Aorta (tissue), 5 donors: ENCODE measurements around the gene MED25. TPM values are rescaled to one million over a fixed set of nuclear protein-coding genes. Genes with fewer than 3 reads are reported as not detected.

Experiments
- ATAC-seq: fragments of 200-7000 bp; cut with Tn5 transposase; one replicate; pipeline ENCODE4 v1.9.1; 2022; ENCODE audit warnings: moderate library complexity; ENCODE audit not compliant: low FRiP score
- DNase-seq, 2 donors: peaks; one replicate each; pipeline ENCODE4 v3.0.0-alpha.2; 2020
- H3K27ac ChIP-seq, 2 donors: one replicate each; pipeline ENCODE4 v1.5.1; 2013; ENCODE audit warnings: low read length in 2 of 2, mild to moderate bottlenecking in 2 of 2, moderate library complexity in 2 of 2, control low read depth in 1 of 2, inconsistent platforms in 1 of 2, low read depth in 1 of 2
- H3K27me3 ChIP-seq, 2 donors: one replicate each; pipeline ENCODE4 v1.6.1; 2013; ENCODE audit warnings: control low read depth in 1 of 2, low read length in 1 of 2, mild to moderate bottlenecking in 1 of 2, moderate library complexity in 1 of 2; ENCODE audit not compliant: insufficient read depth in 2 of 2, control insufficient read depth in 1 of 2
- H3K36me3 ChIP-seq, 2 donors: one replicate each; pipeline ENCODE4 v1.6.1; 2013; ENCODE audit warnings: control low read depth in 1 of 2, low read length in 1 of 2, mild to moderate bottlenecking in 1 of 2; ENCODE audit not compliant: insufficient read depth in 2 of 2, control insufficient read depth in 1 of 2
- H3K4me1 ChIP-seq, 2 donors: one replicate each; pipeline ENCODE4 v1.6.1; 2013; ENCODE audit warnings: low read length in 2 of 2, control low read depth in 1 of 2, mild to moderate bottlenecking in 1 of 2, moderate library complexity in 1 of 2; ENCODE audit not compliant: insufficient read depth in 2 of 2, control insufficient read depth in 1 of 2
- H3K4me3 ChIP-seq, 2 donors: one replicate each; pipeline ENCODE4 v1.5.1; 2013; ENCODE audit warnings: low read length in 2 of 2, control low read depth in 1 of 2, mild to moderate bottlenecking in 1 of 2
- H3K9me3 ChIP-seq: one replicate; pipeline ENCODE4 v1.6.1; 2013; ENCODE audit warnings: mild to moderate bottlenecking, low read length; ENCODE audit not compliant: control insufficient read depth
- WGBS, 2 donors: extraction: QIAGEN DNeasy Blood & Tissue Kit; methylation state at CpG; one replicate each; pipeline ENCODE4 v1.1.7; 2013; 5-methylcytosine and 5-hydroxymethylcytosine counted together
- intact Hi-C, 2 donors: fragments of 100-400 bp; cut with DNase I; formaldehyde crosslinking; loops; one replicate each; pipeline versions ENCODE4 v1.14.2 to v1.15.0; 2022
- polyA plus RNA-seq, 2 donors: library from polyadenylated mRNA; stranded (reverse); fragments of 200-250 nt; gene quantifications; one replicate each; pipeline ENCODE4 v1.2.3, GENCODE V29; 2013
- total RNA-seq, 2 donors: library from RNA; stranded (reverse); fragmentation: NEBNext Ultra II Directional; extraction: Animal tissue kit (Norgen Biotek cat#: 25700); gene quantifications; one replicate each; pipeline ENCODE4 v1.2.1, GENCODE V29; 2021
- donor health status: healthy with polysubstance abuse.
- donor health status: Bipolar disorder and iron deficiency.
- donor health status: DM: no; HTN: no; CAD: no.
- donor health status: DM: no; HTN: no; CAD: no.
- donor health status: DM: yes; HTN: yes; CAD: no.

Gene MED25
- total and polyA plus RNA-seq, 4 donors = 18.3 to 52.8 (median 33.7) TPM

DNA sequence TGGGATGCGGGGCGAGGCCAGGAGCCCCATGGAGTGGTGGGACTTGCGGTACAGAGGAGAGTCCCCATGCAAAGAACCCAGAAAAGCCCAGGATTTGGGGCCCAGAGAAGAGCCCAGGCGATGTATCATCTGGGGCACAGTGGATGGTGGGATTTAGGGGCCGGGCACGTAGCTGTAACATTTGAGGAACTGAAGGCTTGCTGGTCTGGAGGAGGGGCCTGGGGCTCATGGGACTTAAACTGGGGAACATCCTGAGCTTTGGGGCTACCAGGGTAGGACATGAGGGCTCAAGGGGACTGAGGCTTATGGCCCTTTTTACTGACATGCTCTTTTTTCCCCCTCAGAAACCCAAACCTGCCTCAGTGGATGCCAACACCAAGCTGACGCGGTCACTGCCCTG lies 13.5 kb downstream of the MED25 start:
- intact Hi-C loops = no loop called here
- ATAC-seq (no peak), DNase-seq (no peak)
- H3K27ac ChIP-seq = no peak overlapping the region
- H3K36me3 ChIP-seq = no peaks in the 10 kb centered on the region
- H3K9me3 ChIP-seq = no peaks in the 10 kb centered on the region
- no peaks in the 10 kb centered on the region for H3K4me1 ChIP-seq
- no peak overlapping the region for H3K4me3 ChIP-seq
- 96 to 97% methylated on average over 8 of the region's 8 CpGs for WGBS, 2 donors
- no peaks in the 10 kb centered on the region for H3K27me3 ChIP-seq

DNA sequence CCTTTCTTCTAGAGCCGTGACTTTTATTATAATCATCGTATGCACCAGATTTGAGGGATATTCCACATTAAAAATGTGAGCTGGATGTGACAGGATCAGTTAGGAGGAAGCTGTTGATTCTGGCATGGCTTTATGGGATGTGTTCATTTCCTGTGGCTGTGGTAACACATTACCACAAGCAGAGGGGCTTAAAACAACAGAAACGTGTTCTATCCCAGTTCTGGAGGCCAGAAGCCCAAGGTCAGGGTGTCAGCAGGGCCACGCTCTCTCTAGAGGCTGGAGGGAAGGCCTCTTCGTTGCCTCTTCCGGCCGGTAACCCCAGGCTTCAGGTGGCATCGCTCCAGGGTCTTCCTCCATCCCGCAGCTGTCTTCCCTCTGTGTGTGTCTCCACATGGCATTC lies 14.5 kb downstream of the MED25 start:
- ATAC-seq (no peak), DNase-seq (no peak)
- no peaks in the 10 kb centered on the region for H3K9me3 ChIP-seq
- H3K4me1 ChIP-seq = no peaks in the 10 kb centered on the region
- no peak overlapping the region for H3K4me3 ChIP-seq
- H3K36me3 ChIP-seq = no peaks in the 10 kb centered on the region
- H3K27ac ChIP-seq = no peak overlapping the region
- intact Hi-C loops = no loop called here
- WGBS, 2 donors = 67 to 73% methylated on average over 9 of the region's 9 CpGs
- H3K27me3 ChIP-seq = no peaks in the 10 kb centered on the region

DNA sequence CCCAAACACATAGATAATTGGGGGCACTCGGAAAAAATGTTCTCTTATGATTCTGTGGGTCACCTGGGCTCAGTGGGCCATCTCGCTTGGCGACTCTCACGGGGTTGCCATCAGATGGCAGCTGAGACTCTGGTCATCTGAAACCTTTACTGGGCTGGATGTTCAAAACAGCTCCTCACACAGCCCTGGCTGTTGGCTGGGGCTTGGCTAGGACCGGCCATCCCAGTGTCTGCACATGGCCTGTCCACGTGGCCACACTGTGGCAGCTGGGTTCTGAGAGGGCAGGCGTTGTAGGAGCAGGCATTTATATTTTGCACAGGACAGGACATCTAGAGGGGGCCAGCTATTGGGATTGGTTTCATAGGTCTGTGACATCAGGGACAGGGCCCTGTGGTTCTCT lies 15.5 kb downstream of the MED25 start:
- WGBS, 2 donors = 88 to 90% methylated on average over 7 of the region's 7 CpGs
- intact Hi-C loops = no loop called here
- no peaks in the 10 kb centered on the region for H3K27me3 ChIP-seq
- no peak overlapping the region for H3K27ac ChIP-seq
- DNase-seq (no peak), ATAC-seq (no peak)
- no peaks in the 10 kb centered on the region for H3K4me1 ChIP-seq
- H3K4me3 ChIP-seq = no peak overlapping the region
- H3K36me3 ChIP-seq = no peaks in the 10 kb centered on the region
- H3K9me3 ChIP-seq = no peaks in the 10 kb centered on the region

DNA sequence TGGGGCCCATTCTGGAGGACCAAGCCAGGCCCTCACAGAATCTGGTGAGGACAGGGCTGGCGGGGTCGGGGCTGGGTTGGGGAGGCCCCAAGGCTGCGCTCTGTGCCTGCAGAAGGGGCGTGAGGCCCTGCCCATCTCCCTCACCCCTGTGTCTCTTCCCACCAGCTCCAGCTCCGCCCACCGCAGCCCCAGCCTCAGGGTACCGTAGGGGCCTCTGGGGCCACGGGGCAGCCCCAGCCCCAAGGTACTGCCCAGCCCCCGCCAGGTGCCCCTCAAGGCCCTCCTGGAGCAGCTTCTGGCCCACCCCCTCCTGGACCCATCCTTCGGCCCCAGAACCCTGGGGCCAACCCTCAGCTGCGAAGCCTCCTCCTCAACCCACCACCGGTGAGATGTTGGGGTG lies 17.5 kb downstream of the MED25 start:
- no peak for ATAC-seq
- no peaks in the 10 kb centered on the region for H3K4me1 ChIP-seq
- H3K4me3 ChIP-seq = no peak overlapping the region
- H3K27ac ChIP-seq = no peak overlapping the region
- 92% methylated on average over 11 to 12 of the region's 12 CpGs for WGBS, 2 donors
- no peaks in the 10 kb centered on the region for H3K9me3 ChIP-seq
- H3K36me3 ChIP-seq = no peaks in the 10 kb centered on the region
- no peak for DNase-seq
- intact Hi-C loops = no loop called here
- no peaks in the 10 kb centered on the region for H3K27me3 ChIP-seq

DNA sequence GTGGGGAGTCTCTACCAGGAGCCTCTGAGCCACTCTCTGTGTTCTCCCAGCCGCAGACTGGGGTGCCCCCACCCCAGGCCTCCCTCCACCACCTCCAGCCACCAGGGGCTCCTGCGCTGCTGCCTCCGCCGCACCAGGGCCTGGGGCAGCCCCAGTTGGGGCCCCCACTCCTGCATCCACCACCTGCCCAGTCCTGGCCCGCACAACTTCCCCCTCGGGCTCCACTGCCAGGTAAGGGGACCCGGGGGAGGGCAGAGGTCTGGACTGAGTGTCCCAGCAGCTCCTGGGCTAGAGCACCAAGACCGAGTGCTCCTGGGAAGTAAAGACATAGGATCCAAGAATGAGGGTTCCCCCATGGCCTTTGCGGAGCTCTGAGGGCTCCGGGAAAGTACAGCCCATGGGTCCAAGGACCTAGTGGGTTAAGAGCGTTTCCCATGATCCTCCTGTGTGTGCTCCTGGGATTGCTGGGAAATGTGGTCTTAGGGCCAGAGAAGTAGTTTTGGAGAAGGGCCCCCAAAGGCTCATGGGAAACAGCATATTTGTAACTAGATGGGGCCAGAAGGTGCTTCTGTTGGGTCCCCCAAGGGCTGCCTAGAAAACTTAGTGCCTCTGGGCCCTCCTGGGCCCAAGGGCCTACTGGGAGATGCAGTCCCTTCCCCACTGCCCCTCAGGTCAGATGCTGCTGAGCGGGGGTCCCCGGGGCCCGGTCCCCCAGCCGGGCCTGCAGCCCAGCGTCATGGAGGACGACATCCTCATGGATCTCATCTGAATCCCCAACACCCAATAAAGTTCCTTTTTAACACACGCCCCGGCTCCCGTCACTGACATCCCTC lies 18.3 kb downstream of the MED25 start:
- intact Hi-C loops = no loop called here
- H3K9me3 ChIP-seq = no peaks in the 10 kb centered on the region
- WGBS, 2 donors = 92 to 93% methylated on average over 20 of the region's 20 CpGs
- ATAC-seq (no peak), DNase-seq (no peak)
- H3K36me3 ChIP-seq = no peaks in the 10 kb centered on the region
- H3K27ac ChIP-seq = no peak overlapping the region
- no peaks in the 10 kb centered on the region for H3K4me1 ChIP-seq
- H3K4me3 ChIP-seq = no peak overlapping the region
- H3K27me3 ChIP-seq = no peaks in the 10 kb centered on the region

DNA sequence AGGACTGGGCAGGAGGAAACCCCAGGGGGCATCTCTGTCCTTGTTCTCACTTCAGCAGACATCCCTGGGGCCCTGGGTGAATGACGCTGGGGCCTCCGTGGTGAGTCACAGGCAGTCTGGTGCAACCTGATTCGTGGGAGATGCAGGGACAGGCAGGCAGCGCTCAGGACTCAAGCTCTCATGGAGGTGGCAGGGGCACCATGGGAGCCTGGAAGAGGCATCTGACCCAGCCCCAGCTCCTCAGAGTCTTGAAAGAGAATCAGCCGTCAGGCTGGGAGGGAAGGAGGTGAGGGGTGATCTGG lies 18.9 kb downstream of the MED25 start:
- Histone ChIP-seq H3K27ac (no peak overlapping the region), H3K9me3 (no peaks in the 10 kb centered on the region), H3K4me3 (no peak overlapping the region), H3K4me1 (no peaks in the 10 kb centered on the region), H3K36me3 (no peaks in the 10 kb centered on the region), H3K27me3 (no peaks in the 10 kb centered on the region)
- WGBS, 2 donors = 85% methylated on average over 5 of the region's 5 CpGs
- intact Hi-C loops = no loop called here
- DNase-seq (no peak), ATAC-seq (no peak)

DNA sequence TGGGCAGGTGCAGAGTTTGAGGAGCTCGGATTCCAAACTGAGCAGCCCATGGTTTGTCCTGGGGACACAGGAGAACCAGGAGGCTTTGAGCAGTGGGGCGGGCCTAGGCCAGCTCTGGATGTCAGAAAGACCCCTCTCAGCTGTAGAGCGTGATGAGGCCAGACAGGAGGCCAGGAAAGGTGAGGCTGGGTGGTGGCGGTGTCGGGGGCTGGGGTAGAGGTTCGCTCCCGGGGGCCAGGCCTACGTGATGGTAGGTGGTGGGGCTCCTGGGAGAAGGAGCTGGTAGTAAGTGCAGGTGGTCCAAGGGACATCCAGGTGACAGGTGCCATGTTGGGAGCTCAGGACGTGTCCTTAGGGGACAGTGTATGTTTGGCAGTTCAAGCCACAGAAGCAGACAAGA lies 19.3 kb downstream of the MED25 start:
- DNase-seq (no peak), ATAC-seq (no peak)
- H3K9me3 ChIP-seq = no peaks in the 10 kb centered on the region
- H3K4me1 ChIP-seq = no peaks in the 10 kb centered on the region
- H3K27ac ChIP-seq = no peak overlapping the region
- intact Hi-C loops = no loop called here
- no peaks in the 10 kb centered on the region for H3K27me3 ChIP-seq
- WGBS, 2 donors = 94% methylated on average over 9 of the region's 9 CpGs
- H3K4me3 ChIP-seq = no peak overlapping the region
- H3K36me3 ChIP-seq = no peaks in the 10 kb centered on the region

DNA sequence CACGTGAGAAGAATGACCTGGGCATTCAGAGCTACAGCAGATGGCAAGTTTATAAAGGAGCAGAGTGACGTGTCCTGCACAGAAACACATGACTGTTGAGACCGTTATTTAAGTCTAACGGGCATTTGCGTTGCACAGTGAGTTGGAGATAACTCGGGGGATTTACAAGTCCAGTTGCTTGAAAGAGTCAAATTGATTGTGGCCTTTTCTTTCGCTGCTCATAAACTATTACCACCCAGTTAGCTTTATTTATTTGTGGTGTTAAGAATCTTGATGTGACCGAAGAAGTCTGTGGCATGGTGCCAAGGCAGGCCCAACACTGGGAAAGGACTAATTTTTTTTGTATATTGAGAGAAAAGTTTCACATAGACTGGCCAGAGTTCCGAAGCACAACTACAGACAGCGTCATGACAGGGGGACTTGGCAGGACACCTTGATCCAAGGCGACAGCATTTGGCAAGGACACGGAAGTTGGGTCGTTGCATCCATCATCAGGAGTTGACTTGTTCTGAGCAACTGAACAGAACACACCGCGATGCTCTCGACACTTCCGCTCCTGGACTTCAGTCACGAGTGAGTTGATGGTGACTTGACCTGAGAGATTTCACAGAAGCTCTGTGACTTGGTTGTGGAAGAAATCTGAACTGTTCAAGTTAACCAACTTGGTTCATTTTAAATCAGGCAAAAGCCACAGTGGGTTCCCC lies 20.9 kb downstream of the MED25 start:
- no peak for DNase-seq
- H3K4me1 ChIP-seq = no peaks in the 10 kb centered on the region

DNA sequence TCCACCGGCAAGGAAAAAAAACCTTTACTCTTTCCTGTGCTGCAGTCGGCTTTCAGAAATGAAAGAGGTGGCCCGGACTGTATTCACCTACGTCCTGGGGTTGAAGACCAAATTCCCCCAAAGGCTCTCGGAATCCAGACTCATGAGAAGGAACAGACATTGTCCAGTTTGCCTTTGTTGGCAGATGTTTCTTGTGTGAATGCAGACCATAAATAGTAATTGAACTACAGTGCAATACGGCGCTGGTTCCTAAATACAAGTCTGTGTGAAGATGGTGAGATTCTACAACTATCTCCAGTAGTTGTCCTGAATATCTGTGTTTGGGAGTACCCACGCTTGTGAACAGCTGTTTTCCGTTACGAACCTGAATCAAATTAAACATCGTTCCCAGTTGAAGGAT lies 21.6 kb downstream of the MED25 start:
- DNase-seq = no peak
- intact Hi-C loops = no loop called here
- Histone ChIP-seq H3K4me1 (no peaks in the 10 kb centered on the region), H3K9me3 (no peaks in the 10 kb centered on the region), H3K4me3 (no peak overlapping the region), H3K36me3 (no peaks in the 10 kb centered on the region), H3K27me3 (no peaks in the 10 kb centered on the region), H3K27ac (no peak overlapping the region)
- no peak for ATAC-seq
- 93 to 94% methylated on average over 11 of the region's 11 CpGs for WGBS, 2 donors

More for the DNA sequence above, 20.9 kb downstream of the MED25 start:
- intact Hi-C loops = no loop called here
- no peak overlapping the region for H3K27ac ChIP-seq
- no peak for ATAC-seq
- H3K4me3 ChIP-seq = no peak overlapping the region
- H3K27me3 ChIP-seq = no peaks in the 10 kb centered on the region
- H3K9me3 ChIP-seq = no peaks in the 10 kb centered on the region
- 90 to 93% methylated on average over 18 of the region's 18 CpGs for WGBS, 2 donors
- no peaks in the 10 kb centered on the region for H3K36me3 ChIP-seq
